Adrenal gland (tissue), 5 donors: Measurements from ENCODE around the gene FRK.
"Not testable (repeated sequence)": the region's sequence is repeated elsewhere in the genome, so short reads cannot be mapped to it uniquely, and the experiment has no call there.

ENCODE experiments used
- POLR2A ChIP-seq, 2 donors: fragments of 450-650 bp; IDR thresholded peaks; one replicate each; pipeline ENCODE4 v1.6.1; 2017; ENCODE audit warnings: antibody characterized with exemption in 2 of 2, mild to moderate bottlenecking in 2 of 2, moderate library complexity in 1 of 2
- TF ChIP-seq, protein P1 (sequence below), 6 experiments: fragments of 450-650 bp in 4 of 6; fragments of 200-600 bp in 2 of 6; sonication (generic) in 1 of 6; IDR thresholded peaks; 1 replicate in 5 of 6; 2 replicates in 1 of 6; pipeline versions ENCODE4 v1.5.1 to v1.8.0; 2016 to 2021; ENCODE audit warnings: antibody characterized with exemption in 6 of 6, mild to moderate bottlenecking in 2 of 6, moderate library complexity in 1 of 6
- donor health status: DM: no; HTN: no; CAD: no.

DNA sequence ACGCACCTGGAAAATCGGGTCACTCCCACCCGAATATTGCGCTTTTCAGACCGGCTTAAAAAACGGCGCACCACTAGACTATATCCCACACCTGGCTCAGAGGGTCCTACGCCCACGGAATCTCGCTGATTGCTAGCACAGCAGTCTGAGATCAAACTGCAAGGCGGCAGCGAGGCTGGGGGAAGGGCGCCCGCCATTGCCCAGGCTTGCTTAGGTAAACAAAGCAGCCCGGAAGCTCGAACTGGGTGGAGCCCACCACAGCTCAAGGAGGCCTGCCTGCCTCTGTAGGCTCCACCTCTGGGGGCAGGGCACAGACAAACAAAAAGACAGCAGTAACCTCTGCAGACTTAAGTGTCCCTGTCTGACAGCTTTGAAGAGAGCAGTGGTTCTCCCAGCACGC, 100.4 kb downstream of the FRK start:
- TF ChIP-seq, protein P1, sequence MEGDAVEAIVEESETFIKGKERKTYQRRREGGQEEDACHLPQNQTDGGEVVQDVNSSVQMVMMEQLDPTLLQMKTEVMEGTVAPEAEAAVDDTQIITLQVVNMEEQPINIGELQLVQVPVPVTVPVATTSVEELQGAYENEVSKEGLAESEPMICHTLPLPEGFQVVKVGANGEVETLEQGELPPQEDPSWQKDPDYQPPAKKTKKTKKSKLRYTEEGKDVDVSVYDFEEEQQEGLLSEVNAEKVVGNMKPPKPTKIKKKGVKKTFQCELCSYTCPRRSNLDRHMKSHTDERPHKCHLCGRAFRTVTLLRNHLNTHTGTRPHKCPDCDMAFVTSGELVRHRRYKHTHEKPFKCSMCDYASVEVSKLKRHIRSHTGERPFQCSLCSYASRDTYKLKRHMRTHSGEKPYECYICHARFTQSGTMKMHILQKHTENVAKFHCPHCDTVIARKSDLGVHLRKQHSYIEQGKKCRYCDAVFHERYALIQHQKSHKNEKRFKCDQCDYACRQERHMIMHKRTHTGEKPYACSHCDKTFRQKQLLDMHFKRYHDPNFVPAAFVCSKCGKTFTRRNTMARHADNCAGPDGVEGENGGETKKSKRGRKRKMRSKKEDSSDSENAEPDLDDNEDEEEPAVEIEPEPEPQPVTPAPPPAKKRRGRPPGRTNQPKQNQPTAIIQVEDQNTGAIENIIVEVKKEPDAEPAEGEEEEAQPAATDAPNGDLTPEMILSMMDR (IDR thresholded peaks at IDR 0.05) = not testable (repeated sequence)
- TF ChIP-seq POLR2A (IDR thresholded peaks at IDR 0.05) = not testable (repeated sequence)
